Neural progenitor cell (in vitro differentiated cells): ENCODE data around the gene PJVK.

Source experiments
- EZH2 ChIP-seq: fragments of 200-600 bp; sonication (generic); IDR thresholded peaks from 2 replicates; pipeline ENCODE4 v1.6.1; 2017; ENCODE audit warnings: antibody characterized with exemption, mild to moderate bottlenecking, moderate library complexity
- EZH2phosphoT487 ChIP-seq: fragments of 200-600 bp; sonication (generic); IDR thresholded peaks from 2 replicates; pipeline ENCODE4 v1.6.1; 2017; ENCODE audit warnings: antibody characterized with exemption
- TF ChIP-seq, protein P1 (sequence below): fragments of 200-600 bp; sonication (generic); IDR thresholded peaks from 2 replicates; pipeline ENCODE4 v1.5.1; 2017; ENCODE audit warnings: antibody characterized with exemption, mild to moderate bottlenecking

- TF ChIP-seq, protein P1, sequence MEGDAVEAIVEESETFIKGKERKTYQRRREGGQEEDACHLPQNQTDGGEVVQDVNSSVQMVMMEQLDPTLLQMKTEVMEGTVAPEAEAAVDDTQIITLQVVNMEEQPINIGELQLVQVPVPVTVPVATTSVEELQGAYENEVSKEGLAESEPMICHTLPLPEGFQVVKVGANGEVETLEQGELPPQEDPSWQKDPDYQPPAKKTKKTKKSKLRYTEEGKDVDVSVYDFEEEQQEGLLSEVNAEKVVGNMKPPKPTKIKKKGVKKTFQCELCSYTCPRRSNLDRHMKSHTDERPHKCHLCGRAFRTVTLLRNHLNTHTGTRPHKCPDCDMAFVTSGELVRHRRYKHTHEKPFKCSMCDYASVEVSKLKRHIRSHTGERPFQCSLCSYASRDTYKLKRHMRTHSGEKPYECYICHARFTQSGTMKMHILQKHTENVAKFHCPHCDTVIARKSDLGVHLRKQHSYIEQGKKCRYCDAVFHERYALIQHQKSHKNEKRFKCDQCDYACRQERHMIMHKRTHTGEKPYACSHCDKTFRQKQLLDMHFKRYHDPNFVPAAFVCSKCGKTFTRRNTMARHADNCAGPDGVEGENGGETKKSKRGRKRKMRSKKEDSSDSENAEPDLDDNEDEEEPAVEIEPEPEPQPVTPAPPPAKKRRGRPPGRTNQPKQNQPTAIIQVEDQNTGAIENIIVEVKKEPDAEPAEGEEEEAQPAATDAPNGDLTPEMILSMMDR, result no peak
- TF ChIP-seq EZH2, result no peak
- TF ChIP-seq EZH2phosphoT487, result no peak
Observed at GRCh38 chr2:178473373-178473772, 22.2 kb downstream of the PJVK start.
